Nephron (organoid): ENCODE measurements around the gene TCL1A.
"Not testable (repeated sequence)": the region's sequence is repeated elsewhere in the genome, so short reads cannot be mapped to it uniquely, and the experiment has no call there.

Experiments
- H3K27ac Mint-ChIP-seq, 3 experiments: 2 replicates each; pipeline ENCODE4 v1.8.0; 2020; ENCODE audit warnings: mixed read lengths in 3 of 3, mild to moderate bottlenecking in 2 of 3, moderate library complexity in 1 of 3
- H3K27me3 Mint-ChIP-seq: 2 replicates; pipeline ENCODE4 v1.8.0; 2021; ENCODE audit warnings: low read depth, mild to moderate bottlenecking, moderate library complexity, mixed read lengths
- H3K36me3 Mint-ChIP-seq: 2 replicates; pipeline ENCODE4 v1.8.0; 2020; ENCODE audit warnings: low read depth, mixed read lengths
- H3K4me1 Mint-ChIP-seq: 2 replicates; pipeline ENCODE4 v1.8.0; 2020; ENCODE audit warnings: mixed read lengths
- H3K4me3 Mint-ChIP-seq, 3 experiments: 2 replicates each; pipeline ENCODE4 v1.8.0; 2020; ENCODE audit warnings: mild to moderate bottlenecking in 3 of 3, mixed read lengths in 3 of 3, moderate library complexity in 2 of 3
- H3K9me3 Mint-ChIP-seq: 2 replicates; pipeline ENCODE4 v1.8.0; 2020; ENCODE audit warnings: mixed read lengths
- CTCF ChIP-seq, 3 experiments: fragments of 200-600 bp; sonication (generic); IDR thresholded peaks; one replicate each; pipeline ENCODE4 v1.5.0; 2021; ENCODE audit warnings: antibody characterized with exemption in 3 of 3; ENCODE audit not compliant: unreplicated experiment in 3 of 3

Gene TCL1A, protein sequence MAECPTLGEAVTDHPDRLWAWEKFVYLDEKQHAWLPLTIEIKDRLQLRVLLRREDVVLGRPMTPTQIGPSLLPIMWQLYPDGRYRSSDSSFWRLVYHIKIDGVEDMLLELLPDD

DNA sequence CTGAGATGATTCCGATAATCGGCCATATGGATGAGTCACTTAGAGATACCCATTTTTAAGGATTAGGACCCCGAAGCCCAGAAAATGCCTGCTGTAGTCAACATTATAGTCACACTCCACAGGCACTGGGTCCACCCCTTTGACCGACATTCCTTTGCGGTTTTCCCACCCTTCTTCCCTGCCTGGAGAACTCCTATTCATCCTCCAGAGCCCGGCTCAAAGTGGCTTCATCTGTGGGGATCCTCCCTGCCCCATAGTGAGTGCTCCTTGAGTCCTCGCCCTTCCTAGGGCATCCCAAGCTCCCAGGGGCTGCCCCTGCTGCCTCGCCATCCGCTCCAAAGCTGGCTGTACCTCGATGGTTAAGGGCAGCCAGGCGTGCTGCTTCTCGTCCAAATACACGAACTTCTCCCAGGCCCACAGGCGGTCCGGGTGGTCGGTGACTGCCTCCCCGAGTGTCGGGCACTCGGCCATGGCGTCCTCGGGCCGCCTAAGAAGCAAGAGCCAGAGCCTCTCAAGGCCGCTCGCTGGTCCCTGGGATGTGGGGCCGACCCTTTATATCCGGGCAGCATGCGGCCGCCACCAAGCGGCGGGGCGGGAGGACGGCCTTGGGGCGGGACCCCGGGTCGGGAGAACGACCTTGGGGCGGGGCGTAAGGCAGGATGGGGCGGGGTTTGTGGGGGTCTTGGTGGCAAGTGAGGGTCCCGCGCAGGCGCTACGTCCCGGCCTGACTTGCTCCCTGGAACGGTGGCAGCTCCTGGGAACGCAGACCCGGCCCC is at the start of gene TCL1A:
Gene TCL1A, minus strand, starts transcription at position 530 of the 776 bp plus-strand sequence. Its CDS starts 59 bp downstream, at position 471.
- H3K4me3 Mint-ChIP-seq, result no peak within 1 kb of the TSS
- no peaks in the 10 kb centered on the region for H3K4me1 Mint-ChIP-seq
- peaks cover 3% of the 10 kb centered on the region for H3K27me3 Mint-ChIP-seq
- no peak within 1 kb of the TSS for H3K27ac Mint-ChIP-seq
- TF ChIP-seq CTCF (IDR thresholded peaks at IDR 0.05; ENCODE audit: unreplicated experiment in 3 of 3), result no peak
- no peaks in the 10 kb centered on the region for H3K36me3 Mint-ChIP-seq
- H3K9me3 Mint-ChIP-seq, result no peaks in the 10 kb centered on the region

DNA sequence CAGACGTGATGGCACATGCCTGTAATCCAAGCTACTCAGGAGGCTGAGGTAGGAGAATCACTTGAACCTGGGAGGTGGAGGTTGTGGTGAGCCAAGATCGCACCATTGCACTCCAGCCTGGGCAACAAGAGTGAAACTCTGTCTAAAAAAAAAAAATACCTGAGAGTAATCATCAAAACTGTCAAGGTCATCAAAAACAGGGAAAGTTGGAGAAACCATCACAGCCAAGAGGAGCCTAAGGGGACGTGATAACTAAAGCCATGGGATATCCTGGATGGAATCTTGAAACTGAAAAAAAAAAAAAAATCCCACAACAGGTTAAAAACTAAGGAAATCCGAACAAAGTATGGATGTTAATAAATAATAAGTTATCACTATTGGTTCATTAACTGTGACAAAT is 49.1 kb upstream of the TCL1A start:
- not testable (repeated sequence) for H3K4me1 Mint-ChIP-seq, H3K36me3 Mint-ChIP-seq, H3K27ac Mint-ChIP-seq, H3K9me3 Mint-ChIP-seq, H3K4me3 Mint-ChIP-seq
- H3K27me3 Mint-ChIP-seq, result peaks cover 28% of the 10 kb centered on the region

DNA sequence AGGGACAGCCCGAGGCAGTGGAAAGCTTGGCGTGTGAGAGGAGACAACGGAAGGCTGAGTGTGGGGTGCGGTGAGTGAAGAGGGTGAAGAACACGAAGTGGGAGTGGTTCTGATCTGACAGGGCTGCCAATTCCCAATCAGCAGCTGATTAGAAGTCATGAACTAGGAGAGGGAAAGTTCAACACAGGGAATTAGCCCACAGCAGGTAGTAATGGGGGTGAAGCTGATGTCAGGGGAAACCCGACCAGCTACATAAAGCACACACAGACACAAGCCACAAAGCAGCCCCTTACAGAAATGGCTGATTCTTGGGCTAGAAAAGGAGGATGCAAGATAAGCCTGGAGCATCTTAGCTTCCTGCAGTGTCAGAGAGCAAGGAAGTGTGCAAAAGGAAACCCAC is 47.5 kb upstream of the TCL1A start:
- no peak for TF ChIP-seq CTCF (IDR thresholded peaks at IDR 0.05; ENCODE audit: unreplicated experiment in 3 of 3)
- H3K27me3 Mint-ChIP-seq, result peaks cover 18% of the 10 kb centered on the region
- H3K9me3 Mint-ChIP-seq, result no peaks in the 10 kb centered on the region
- H3K4me3 Mint-ChIP-seq, result no peak overlapping the region
- H3K36me3 Mint-ChIP-seq, result no peaks in the 10 kb centered on the region
- no peak overlapping the region for H3K27ac Mint-ChIP-seq
- no peaks in the 10 kb centered on the region for H3K4me1 Mint-ChIP-seq

GRCh38 chr14:95760596-95760995 is 46.7 kb upstream of the TCL1A start:
- TF ChIP-seq CTCF (IDR thresholded peaks at IDR 0.05; ENCODE audit: unreplicated experiment in 3 of 3), result no peak
- Mint-ChIP-seq H3K27ac (no peak overlapping the region), H3K4me3 (no peak overlapping the region), H3K36me3 (no peaks in the 10 kb centered on the region), H3K27me3 (peaks cover 15% of the 10 kb centered on the region), H3K9me3 (no peaks in the 10 kb centered on the region), H3K4me1 (no peaks in the 10 kb centered on the region)

GRCh38 chr14:95759941-95760340 is 46.0 kb upstream of the TCL1A start:
- H3K27me3 Mint-ChIP-seq, result peaks cover 17% of the 10 kb centered on the region
- no peaks in the 10 kb centered on the region for H3K4me1 Mint-ChIP-seq
- H3K36me3 Mint-ChIP-seq, result no peaks in the 10 kb centered on the region
- H3K9me3 Mint-ChIP-seq, result no peaks in the 10 kb centered on the region
- H3K27ac Mint-ChIP-seq, result no peak overlapping the region
- no peak overlapping the region for H3K4me3 Mint-ChIP-seq
- TF ChIP-seq CTCF (IDR thresholded peaks at IDR 0.05; ENCODE audit: unreplicated experiment in 3 of 3), result no peak

DNA sequence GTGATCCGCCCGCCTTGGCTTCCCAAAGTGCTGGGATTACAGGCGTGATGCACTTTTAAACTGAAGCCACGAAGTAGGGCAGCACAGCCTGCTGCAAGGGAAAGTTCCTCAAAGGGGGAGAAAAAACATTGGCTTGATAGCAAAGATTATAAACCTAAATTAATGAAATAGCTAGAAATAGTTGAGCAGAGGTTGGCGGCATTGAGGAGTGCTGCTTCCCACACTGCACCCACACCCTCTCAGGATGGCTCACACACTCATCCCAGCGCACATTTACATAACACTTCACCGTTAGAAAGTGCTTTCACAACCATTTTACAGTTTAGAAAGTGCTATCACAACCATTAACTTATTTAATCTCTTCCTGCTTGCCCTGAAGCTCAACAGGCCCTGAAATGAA is 44.4 kb upstream of the TCL1A start:
- no peaks in the 10 kb centered on the region for H3K36me3 Mint-ChIP-seq
- H3K4me1 Mint-ChIP-seq, result no peaks in the 10 kb centered on the region
- peaks cover 26% of the 10 kb centered on the region for H3K27me3 Mint-ChIP-seq
- TF ChIP-seq CTCF (IDR thresholded peaks at IDR 0.05; ENCODE audit: unreplicated experiment in 3 of 3), result no peak
- H3K27ac Mint-ChIP-seq, result no peak overlapping the region
- H3K4me3 Mint-ChIP-seq, result no peak overlapping the region
- H3K9me3 Mint-ChIP-seq, result no peaks in the 10 kb centered on the region
